Neural progenitor cell (in vitro differentiated cells): ENCODE data around the gene OSTN. TPM values are rescaled to one million over a fixed set of nuclear protein-coding genes. Genes with fewer than 3 reads are reported as not detected.

Experiments used
- DNase-seq: peaks from one replicate; pipeline ENCODE4 v3.0.0-alpha.2; 2016; ENCODE audit warnings: low spot score
- H2AFZ ChIP-seq: fragments of 200-600 bp; sonication (generic); replicated peaks from 2 replicates; pipeline ENCODE4 v1.6.1; 2016; ENCODE audit warnings: antibody characterized with exemption
- H3F3A ChIP-seq: fragments of 200-600 bp; sonication (generic); 2 replicates; pipeline ENCODE4 v1.6.1; 2016; ENCODE audit warnings: antibody characterized with exemption, low read depth
- H3K27ac ChIP-seq: fragments of 200-600 bp; sonication (generic); 2 replicates; pipeline ENCODE4 v1.5.1; 2016; ENCODE audit warnings: mild to moderate bottlenecking
- H3K27me3 ChIP-seq: fragments of 200-600 bp; sonication (generic); 2 replicates; pipeline ENCODE4 v1.6.1; 2016; ENCODE audit warnings: mild to moderate bottlenecking, moderate library complexity
- H3K36me3 ChIP-seq: fragments of 200-600 bp; sonication (generic); 2 replicates; pipeline ENCODE4 v1.5.1; 2016
- H3K4me1 ChIP-seq: fragments of 200-600 bp; sonication (generic); 2 replicates; pipeline ENCODE4 v1.6.1; 2016; ENCODE audit warnings: mixed run types
- H3K4me2 ChIP-seq: fragments of 200-600 bp; sonication (generic); 2 replicates; pipeline ENCODE4 v1.6.1; 2016
- H3K4me3 ChIP-seq: fragments of 200-600 bp; sonication (generic); 2 replicates; pipeline ENCODE4 v1.5.1; 2016
- H3K79me2 ChIP-seq: fragments of 200-600 bp; sonication (generic); 2 replicates; pipeline ENCODE4 v1.6.1; 2016; ENCODE audit warnings: low read depth
- H3K9ac ChIP-seq: fragments of 200-600 bp; sonication (generic); 2 replicates; pipeline ENCODE4 v1.6.1; 2016
- H3K9me3 ChIP-seq: fragments of 200-600 bp; sonication (generic); 2 replicates; pipeline ENCODE4 v1.5.1; 2016; ENCODE audit warnings: low read depth
- H4K20me1 ChIP-seq: fragments of 200-600 bp; sonication (generic); 2 replicates; pipeline ENCODE4 v1.6.1; 2016; ENCODE audit warnings: low read depth
- H3K27ac Mint-ChIP-seq: 3 replicates; pipeline ENCODE4 v1.8.0; 2021; ENCODE audit warnings: mixed read lengths
- H3K27me3 Mint-ChIP-seq: 2 replicates; pipeline ENCODE4 v1.8.0; 2022; ENCODE audit warnings: low read depth, mild to moderate bottlenecking, inconsistent platforms, moderate library complexity, mixed read lengths; ENCODE audit not compliant: insufficient read depth
- H3K36me3 Mint-ChIP-seq: 3 replicates; pipeline ENCODE4 v1.8.0; 2021; ENCODE audit warnings: mixed read lengths
- H3K4me1 Mint-ChIP-seq: 3 replicates; pipeline ENCODE4 v1.8.0; 2021; ENCODE audit warnings: mixed read lengths
- H3K4me3 Mint-ChIP-seq: 3 replicates; pipeline ENCODE4 v1.8.0; 2021; ENCODE audit warnings: mild to moderate bottlenecking, moderate library complexity, mixed read lengths
- H3K9me3 Mint-ChIP-seq: 3 replicates; pipeline ENCODE4 v1.8.0; 2020; ENCODE audit warnings: mixed read lengths
- CTCF ChIP-seq: fragments of 200-600 bp; sonication (generic); IDR thresholded peaks from 2 replicates; pipeline ENCODE4 v1.5.1; 2017; ENCODE audit warnings: antibody characterized with exemption, mild to moderate bottlenecking
- EZH2 ChIP-seq: fragments of 200-600 bp; sonication (generic); IDR thresholded peaks from 2 replicates; pipeline ENCODE4 v1.6.1; 2017; ENCODE audit warnings: antibody characterized with exemption, mild to moderate bottlenecking, moderate library complexity
- EZH2phosphoT487 ChIP-seq: fragments of 200-600 bp; sonication (generic); IDR thresholded peaks from 2 replicates; pipeline ENCODE4 v1.6.1; 2017; ENCODE audit warnings: antibody characterized with exemption
- total RNA-seq: library from RNA; depleted of rRNA; stranded (reverse); fragments of >200 nt; gene quantifications from 2 replicates; pipeline ENCODE4 v1.2.3, GENCODE V29; 2015; ENCODE audit warnings: low replicate concordance

The OSTN gene
- total RNA-seq, 1 donor from 2014 or later, result 1.2 TPM

- Histone ChIP-seq H3K4me1 (peaks cover 41% of the 10 kb centered on the region), H3K9ac (no peak overlapping the region), H4K20me1 (no peaks in the 10 kb centered on the region), H3K4me2 (peak overlapping the region; percentile 9), H3K27me3 (no peaks in the 10 kb centered on the region), H3K9me3 (no peaks in the 10 kb centered on the region), H3F3A (peaks cover 5% of the 10 kb centered on the region), H3K27ac (no peak overlapping the region), H2AFZ (peak overlapping the region; percentile 61), H3K36me3 (no peaks in the 10 kb centered on the region), H3K4me3 (no peak overlapping the region), H3K79me2 (no peaks in the 10 kb centered on the region)
- TF ChIP-seq EZH2phosphoT487 (no peak), EZH2 (no peak), CTCF (no peak)
- Mint-ChIP-seq H3K36me3 (no peaks in the 10 kb centered on the region), H3K9me3 (peaks cover 1% of the 10 kb centered on the region), H3K4me3 (no peak overlapping the region), H3K27me3 (no peaks in the 10 kb centered on the region), H3K4me1 (peaks cover 10% of the 10 kb centered on the region), H3K27ac (no peak overlapping the region)
- DNase-seq, result no peak
Measured at GRCh38 chr3:191253089-191253799, 54.2 kb downstream of the OSTN start.

- Histone ChIP-seq H3K4me2 (no peak overlapping the region), H3F3A (peaks cover 5% of the 10 kb centered on the region), H3K4me3 (no peak overlapping the region), H2AFZ (peak overlapping the region; percentile 0), H3K79me2 (no peaks in the 10 kb centered on the region), H3K27me3 (no peaks in the 10 kb centered on the region), H3K9ac (no peak overlapping the region), H4K20me1 (no peaks in the 10 kb centered on the region), H3K36me3 (no peaks in the 10 kb centered on the region), H3K27ac (no peak overlapping the region), H3K4me1 (peaks cover 41% of the 10 kb centered on the region), H3K9me3 (no peaks in the 10 kb centered on the region)
- peaks cover 16% of the 10 kb centered on the region for H3K4me1 Mint-ChIP-seq
- no peaks in the 10 kb centered on the region for H3K27me3 Mint-ChIP-seq
- peaks cover 2% of the 10 kb centered on the region for H3K9me3 Mint-ChIP-seq
- no peak overlapping the region for H3K4me3 Mint-ChIP-seq
- no peaks in the 10 kb centered on the region for H3K36me3 Mint-ChIP-seq
- no peak for DNase-seq
- no peak overlapping the region for H3K27ac Mint-ChIP-seq
- TF ChIP-seq CTCF (no peak), EZH2 (no peak), EZH2phosphoT487 (no peak)
Measured at GRCh38 chr3:191254098-191254873, 55.2 kb downstream of the OSTN start.

GRCh38 chr3:191255156-191255555 lies 56.1 kb downstream of the OSTN start:
- peaks cover 42% of the 10 kb centered on the region for H3K4me1 ChIP-seq
- Mint-ChIP-seq H3K27ac (no peak overlapping the region), H3K27me3 (peaks cover 4% of the 10 kb centered on the region), H3K4me3 (no peak overlapping the region), H3K9me3 (peaks cover 2% of the 10 kb centered on the region), H3K36me3 (no peaks in the 10 kb centered on the region), H3K4me1 (peaks cover 18% of the 10 kb centered on the region)
- H3K9ac ChIP-seq, result no peak overlapping the region
- peaks cover 7% of the 10 kb centered on the region for H3F3A ChIP-seq
- H3K4me2 ChIP-seq, result no peak overlapping the region
- H2AFZ ChIP-seq, result peak overlapping the region; percentile 12
- H3K79me2 ChIP-seq, result no peaks in the 10 kb centered on the region
- no peak overlapping the region for H3K4me3 ChIP-seq
- no peak overlapping the region for H3K27ac ChIP-seq
- TF ChIP-seq EZH2phosphoT487 (no peak), CTCF (no peak), EZH2 (no peak)
- no peaks in the 10 kb centered on the region for H3K36me3 ChIP-seq
- H4K20me1 ChIP-seq, result no peaks in the 10 kb centered on the region
- H3K9me3 ChIP-seq, result no peaks in the 10 kb centered on the region
- H3K27me3 ChIP-seq, result no peaks in the 10 kb centered on the region
- no peak for DNase-seq
